HL-60 (cell line): ENCODE data around the gene CLK4.

Experiments used
- CTCF ChIP-seq: IDR thresholded peaks from one replicate; pipeline ENCODE4 v1.5.1; 2011; ENCODE audit warnings: low read length, control low read depth, inconsistent platforms; ENCODE audit not compliant: insufficient read depth
- GABPA ChIP-seq: IDR thresholded peaks from 2 replicates; pipeline ENCODE4 v1.6.1; 2012; ENCODE audit warnings: low read depth
- POLR2AphosphoS5 ChIP-seq: IDR thresholded peaks from 2 replicates; pipeline ENCODE4 v1.6.1; 2012; ENCODE audit warnings: low read depth

GRCh38 chr5:178580271-178580955 lies 46.4 kb downstream of the CLK4 start:
- no peak for TF ChIP-seq CTCF
- TF ChIP-seq GABPA, result no peak
- TF ChIP-seq POLR2AphosphoS5, result no peak
